Subcutaneous adipose tissue (tissue), 4 donors: ENCODE measurements around the gene FAM167B. TPM values are rescaled to one million over a fixed set of nuclear protein-coding genes. Genes with fewer than 3 reads are reported as not detected.

ENCODE experiments used
- small RNA-seq: library from RNA; depleted of rRNA; stranded (forward); fragments of <200 nt; gene quantifications from one replicate; pipeline ENCODE3, GENCODE V24; 2016
- total RNA-seq, 4 donors: library from RNA; depleted of rRNA; stranded (reverse); fragments of >200 nt; gene quantifications; one replicate each; pipeline ENCODE4 v1.1.0, GENCODE V29; 2016
- TF ChIP-seq, protein P1 (sequence below): fragments of 450-650 bp; IDR thresholded peaks from one replicate; pipeline ENCODE4 v1.5.1; 2016; ENCODE audit warnings: low read depth, mild to moderate bottlenecking, control low read depth, antibody characterized with exemption, moderate library complexity

The FAM167B gene
- total RNA-seq, 4 donors from 2014 or later = 0.85 to 5.5 (median 1.1) TPM

DNA sequence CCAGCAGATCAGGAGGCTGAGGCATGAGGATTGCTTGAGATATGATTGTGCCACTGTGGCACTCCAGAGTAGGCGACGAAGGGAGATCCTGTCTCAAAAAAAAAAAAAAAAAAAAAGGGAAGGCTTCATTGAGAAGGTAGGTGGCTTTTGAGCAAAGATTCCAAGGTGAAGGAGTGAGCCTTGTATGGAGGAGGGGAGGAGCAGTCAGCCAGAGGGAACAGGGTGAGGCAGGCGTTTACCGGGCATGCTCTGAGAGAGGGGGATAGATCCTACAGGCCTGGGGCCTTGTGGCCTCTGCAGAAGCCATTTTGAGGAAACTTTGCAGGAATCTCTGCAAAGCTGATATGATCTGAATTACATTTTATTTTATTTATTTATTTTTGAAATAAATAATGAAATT, 39.7 kb downstream of the FAM167B start:
- TF ChIP-seq, protein P1, sequence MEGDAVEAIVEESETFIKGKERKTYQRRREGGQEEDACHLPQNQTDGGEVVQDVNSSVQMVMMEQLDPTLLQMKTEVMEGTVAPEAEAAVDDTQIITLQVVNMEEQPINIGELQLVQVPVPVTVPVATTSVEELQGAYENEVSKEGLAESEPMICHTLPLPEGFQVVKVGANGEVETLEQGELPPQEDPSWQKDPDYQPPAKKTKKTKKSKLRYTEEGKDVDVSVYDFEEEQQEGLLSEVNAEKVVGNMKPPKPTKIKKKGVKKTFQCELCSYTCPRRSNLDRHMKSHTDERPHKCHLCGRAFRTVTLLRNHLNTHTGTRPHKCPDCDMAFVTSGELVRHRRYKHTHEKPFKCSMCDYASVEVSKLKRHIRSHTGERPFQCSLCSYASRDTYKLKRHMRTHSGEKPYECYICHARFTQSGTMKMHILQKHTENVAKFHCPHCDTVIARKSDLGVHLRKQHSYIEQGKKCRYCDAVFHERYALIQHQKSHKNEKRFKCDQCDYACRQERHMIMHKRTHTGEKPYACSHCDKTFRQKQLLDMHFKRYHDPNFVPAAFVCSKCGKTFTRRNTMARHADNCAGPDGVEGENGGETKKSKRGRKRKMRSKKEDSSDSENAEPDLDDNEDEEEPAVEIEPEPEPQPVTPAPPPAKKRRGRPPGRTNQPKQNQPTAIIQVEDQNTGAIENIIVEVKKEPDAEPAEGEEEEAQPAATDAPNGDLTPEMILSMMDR = no peak

DNA sequence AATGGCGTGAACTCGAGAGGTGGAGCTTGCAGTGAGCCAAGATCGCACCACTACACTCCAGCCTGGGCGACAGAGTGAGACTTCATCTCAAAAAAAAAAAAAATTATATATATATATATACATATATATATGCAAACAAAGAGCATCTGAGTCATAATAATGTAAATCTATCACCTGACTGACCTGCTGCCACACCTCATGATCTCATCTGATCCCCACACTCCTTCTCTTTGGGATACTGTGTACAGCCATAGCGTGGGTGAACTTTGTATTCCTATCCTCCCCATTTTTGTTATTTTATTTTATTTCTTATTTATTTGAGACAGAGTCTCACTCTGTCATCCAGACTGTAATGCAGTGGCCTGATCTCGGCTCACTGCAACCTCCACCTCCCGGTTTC, 42.2 kb downstream of the FAM167B start:
- TF ChIP-seq, protein P1 = no peak

DNA sequence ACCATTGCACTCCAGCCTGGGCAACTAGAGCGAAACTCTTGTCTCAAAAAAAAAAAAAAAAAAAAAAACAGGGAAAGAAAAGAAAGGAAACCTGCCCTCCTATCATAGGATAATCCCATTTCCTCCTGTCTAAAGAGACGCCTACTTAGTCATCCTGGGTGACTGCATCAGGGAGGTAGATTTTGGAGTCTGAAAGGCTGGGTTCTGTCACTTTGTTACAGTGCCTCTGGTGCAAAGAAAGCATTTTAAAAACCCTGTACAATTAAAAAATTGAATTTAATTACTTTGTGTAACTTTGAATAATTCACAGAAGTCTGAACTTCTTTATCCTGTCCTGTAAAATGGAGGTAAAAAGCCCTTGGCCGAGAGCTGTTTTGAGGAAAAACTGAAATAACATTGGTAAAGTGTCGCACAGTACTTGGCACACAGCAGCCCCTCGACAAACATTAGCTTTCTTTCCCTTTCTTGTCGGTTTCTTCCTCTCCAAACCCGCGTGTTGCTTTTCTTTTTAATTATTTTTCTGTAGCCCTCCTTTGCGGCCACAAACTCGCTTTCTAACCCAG, 44.2 kb downstream of the FAM167B start:
- TF ChIP-seq, protein P1 = no peak

DNA sequence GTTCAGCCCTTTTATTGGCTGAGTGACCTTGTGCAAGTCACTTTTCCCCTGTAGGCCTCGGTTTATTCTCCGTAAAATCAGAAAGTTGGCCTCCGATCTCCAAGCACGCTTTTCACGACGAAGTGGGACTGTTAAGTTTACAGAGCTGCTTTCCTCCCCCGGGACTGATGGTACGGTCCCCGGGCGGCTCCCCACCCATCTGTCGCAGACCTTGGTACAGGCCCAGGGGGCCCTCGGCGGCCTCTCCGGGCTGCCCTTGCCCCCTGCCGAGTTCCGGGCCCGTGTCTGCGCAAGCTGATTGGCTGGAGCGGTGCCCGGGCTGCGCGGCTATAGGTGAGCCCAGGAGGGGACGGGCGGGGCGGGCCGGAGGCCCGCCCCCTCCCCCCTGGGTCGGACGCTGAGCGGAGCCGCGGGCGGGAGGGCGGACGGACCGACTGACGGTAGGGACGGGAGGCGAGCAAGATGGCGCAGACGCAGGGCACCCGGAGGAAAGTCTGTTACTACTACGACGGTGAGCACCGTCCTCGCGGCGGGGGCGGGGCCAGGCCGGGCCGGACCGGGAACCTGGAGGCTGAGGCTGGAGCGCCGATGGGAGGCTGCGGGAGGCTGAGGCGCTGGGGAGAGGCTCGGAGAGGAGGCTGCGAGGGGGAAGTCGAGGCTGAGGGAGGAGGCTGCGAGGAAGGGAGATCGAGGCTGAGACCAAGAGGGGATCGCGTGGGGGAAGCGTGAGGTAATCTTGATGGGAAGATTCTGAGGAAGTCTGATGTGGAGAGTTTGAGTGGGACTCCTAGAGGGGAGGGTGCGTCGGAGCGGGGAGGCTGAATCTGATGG, 44.9 kb downstream of the FAM167B start, which contains the start of gene HDAC1:
HDAC1 (plus strand) TSS at position 376 of the 831 bp plus-strand sequence; CDS start at position 463, 87 bp downstream.
- TF ChIP-seq, protein P1 = no peak

Small RNA genes lying within 50 kb of the gene (small RNA-seq; reads per million reads assigned to genes)
- not detected for gene RF00017
- gene RF00019 = 0.49 reads per million

Other genes starting within 250 kb of the FAM167B start
- gene KHDRBS1, start 233.4 kb upstream of the FAM167B start, total RNA-seq = 10 to 100 TPM; 56.4 to 92.9 (median 63.2) TPM
- 1 to 10 TPM; 1.8 to 6.8 (median 4.7) TPM for gene TMEM39B, start 174.3 kb upstream of the FAM167B start, total RNA-seq
- gene KPNA6, start 139.2 kb upstream of the FAM167B start, total RNA-seq = 10 to 100 TPM; 31.4 to 41.6 (median 33.7) TPM
- 10 to 100 TPM; 28.4 to 40.5 (median 36.9) TPM for gene TXLNA, start 67.5 kb upstream of the FAM167B start, total RNA-seq
- gene CCDC28B, start 46.6 kb upstream of the FAM167B start, total RNA-seq = 1 to 10 TPM in 2 of 4 donors, under 1 TPM in 1, not detected in 1; 0.75 to 2.7 (median 2.2) TPM
- 1 to 10 TPM in 2 of 4 donors, under 1 TPM in 1, not detected in 1; 0.85 to 1.5 (median 1.1) TPM for gene IQCC, start 41.6 kb upstream of the FAM167B start, total RNA-seq
- not detected for gene DCDC2B, start 38.1 kb upstream of the FAM167B start, total RNA-seq
- gene TMEM234, start 24.9 kb upstream of the FAM167B start, total RNA-seq = 10 to 100 TPM in 1 of 4 donors, 1 to 10 TPM in 3; 7.0 to 18.6 (median 9.4) TPM
- 100 to 1,000 TPM; 137 to 166 (median 147) TPM for gene EIF3I, start 24.8 kb upstream of the FAM167B start, total RNA-seq
- gene LCK, start 4.0 kb downstream of the FAM167B start, total RNA-seq = 1 to 10 TPM in 2 of 4 donors, under 1 TPM in 2; 0.38 to 3.6 (median 1.6) TPM
- 10 to 100 TPM; 28.6 to 35.0 (median 31.1) TPM for gene HDAC1, start 44.9 kb downstream of the FAM167B start, total RNA-seq
- 10 to 100 TPM in 1 of 4 donors, 1 to 10 TPM in 3; 4.2 to 10.3 (median 7.4) TPM for gene MARCKSL1, start 89.0 kb downstream of the FAM167B start, total RNA-seq
- 10 to 100 TPM in 1 of 4 donors, 1 to 10 TPM in 3; 2.0 to 19.2 (median 6.9) TPM for gene FAM229A, start 115.3 kb downstream of the FAM167B start, total RNA-seq
- 1 to 10 TPM in 2 of 4 donors, under 1 TPM in 1, not detected in 1; 0.51 to 2.9 (median 1.1) TPM for gene TSSK3, start 115.3 kb downstream of the FAM167B start, total RNA-seq
- gene BSDC1, start 147.2 kb downstream of the FAM167B start, total RNA-seq = 10 to 100 TPM; 49.4 to 92.1 (median 71.9) TPM
- under 1 TPM in 1 of 4 donors, not detected in 3; under 0.01 TPM for gene ZBTB8B, start 217.8 kb downstream of the FAM167B start, total RNA-seq